Activated CD8-positive, alpha-beta T cell treated with anti-CD3 and anti-CD28 coated beads for 36 hours (primary cell): ENCODE data around the gene CHST12. TPM values are rescaled to one million over a fixed set of nuclear protein-coding genes. Genes with fewer than 3 reads are reported as not detected.

Source experiments
- ATAC-seq: fragments of 200-7000 bp; cut with Tn5 transposase; one replicate; pipeline ENCODE4 v1.10.0; 2021; ENCODE audit warnings: mild to moderate bottlenecking, moderate library complexity
- CTCF ChIA-PET: fragments of 350-600 bp; sonication (Branson Sonifier 250); formaldehyde crosslinking; loops from one replicate; lab custom pipeline; 2021; ENCODE audit warnings: antibody characterized with exemption; lab: Charles Lee
- POLR2A ChIA-PET: fragments of 350-600 bp; sonication (Branson Sonifier 250); formaldehyde crosslinking; loops from one replicate; lab custom pipeline; 2021; ENCODE audit warnings: antibody characterized with exemption; lab: Charles Lee
- DNase-seq: peaks from one replicate; pipeline ENCODE4 v3.0.0-alpha.2; 2020
- H3K27ac Mint-ChIP-seq: one replicate; pipeline ENCODE4 v1.8.0; 2021; ENCODE audit warnings: mild to moderate bottlenecking, mixed read lengths
- H3K27me3 Mint-ChIP-seq: one replicate; pipeline ENCODE4 v1.8.0; 2021; ENCODE audit warnings: mixed read lengths
- H3K36me3 Mint-ChIP-seq: one replicate; pipeline ENCODE4 v1.8.0; 2021; ENCODE audit warnings: low read depth, mixed read lengths
- H3K4me1 Mint-ChIP-seq: one replicate; pipeline ENCODE4 v1.8.0; 2021; ENCODE audit warnings: low read depth, mixed read lengths
- H3K4me3 Mint-ChIP-seq: one replicate; pipeline ENCODE4 v1.8.0; 2021; ENCODE audit warnings: mild to moderate bottlenecking, moderate library complexity, mixed read lengths
- H3K9me3 Mint-ChIP-seq: one replicate; pipeline ENCODE4 v1.8.0; 2021; ENCODE audit warnings: mixed read lengths
- intact Hi-C: fragments of 100-400 bp; cut with micrococcal nuclease; formaldehyde crosslinking; loops from one replicate; pipeline ENCODE4 v1.10.0; 2022
- total RNA-seq, 2 experiments: library from RNA; stranded (reverse); gene quantifications; one replicate each; pipeline ENCODE4 v1.2.3, GENCODE V29; 2021
- TF ChIP-seq, protein P1 (sequence below): fragments of 200-600 bp; IDR thresholded peaks from one replicate; pipeline ENCODE4 v1.8.0; 2022; ENCODE audit warnings: antibody characterized with exemption, mild to moderate bottlenecking

The CHST12 gene
- total RNA-seq, 2 experiments from 2014 or later: 2.9 to 4.7 TPM

GRCh38 chr7:2480070-2480408 is 76.6 kb downstream of the CHST12 start:
- H3K27me3 Mint-ChIP-seq: no peaks in the 10 kb centered on the region
- DNase-seq (no peak), ATAC-seq (no peak)
- ChIA-PET CTCF (interaction anchor here (1.3 to 1.9 kb wide), 3 partner anchors 11 to 230 kb away, joined by 4 to 6 read pairs (median 4); no protein-coding TSS in a partner anchor), POLR2A (interaction anchor here (0.6 to 1.0 kb wide), 3 partner anchors 13 to 398 kb away, joined by 3 to 4 read pairs (median 4); no protein-coding TSS in a partner anchor)
- peaks cover 6% of the 10 kb centered on the region for H3K9me3 Mint-ChIP-seq
- intact Hi-C loops: no loop called here
- H3K4me3 Mint-ChIP-seq: no peak overlapping the region
- H3K4me1 Mint-ChIP-seq: no peaks in the 10 kb centered on the region
- no peak overlapping the region for H3K27ac Mint-ChIP-seq
- TF ChIP-seq, protein P1, sequence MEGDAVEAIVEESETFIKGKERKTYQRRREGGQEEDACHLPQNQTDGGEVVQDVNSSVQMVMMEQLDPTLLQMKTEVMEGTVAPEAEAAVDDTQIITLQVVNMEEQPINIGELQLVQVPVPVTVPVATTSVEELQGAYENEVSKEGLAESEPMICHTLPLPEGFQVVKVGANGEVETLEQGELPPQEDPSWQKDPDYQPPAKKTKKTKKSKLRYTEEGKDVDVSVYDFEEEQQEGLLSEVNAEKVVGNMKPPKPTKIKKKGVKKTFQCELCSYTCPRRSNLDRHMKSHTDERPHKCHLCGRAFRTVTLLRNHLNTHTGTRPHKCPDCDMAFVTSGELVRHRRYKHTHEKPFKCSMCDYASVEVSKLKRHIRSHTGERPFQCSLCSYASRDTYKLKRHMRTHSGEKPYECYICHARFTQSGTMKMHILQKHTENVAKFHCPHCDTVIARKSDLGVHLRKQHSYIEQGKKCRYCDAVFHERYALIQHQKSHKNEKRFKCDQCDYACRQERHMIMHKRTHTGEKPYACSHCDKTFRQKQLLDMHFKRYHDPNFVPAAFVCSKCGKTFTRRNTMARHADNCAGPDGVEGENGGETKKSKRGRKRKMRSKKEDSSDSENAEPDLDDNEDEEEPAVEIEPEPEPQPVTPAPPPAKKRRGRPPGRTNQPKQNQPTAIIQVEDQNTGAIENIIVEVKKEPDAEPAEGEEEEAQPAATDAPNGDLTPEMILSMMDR: no peak
- H3K36me3 Mint-ChIP-seq: no peaks in the 10 kb centered on the region

- no peak for ATAC-seq
- CTCF ChIA-PET: interaction anchor here (1.3 to 1.9 kb wide), 3 partner anchors 12 to 229 kb away, joined by 4 to 6 read pairs (median 4); no protein-coding TSS in a partner anchor
These were observed 77.8 kb downstream of the CHST12 start for GRCh38 chr7:2481195-2481594.

GRCh38 chr7:2482725-2483451 is 79.5 kb downstream of the CHST12 start:
- ATAC-seq (no peak), DNase-seq (no peak)
- no peak overlapping the region for H3K27ac Mint-ChIP-seq
- no peaks in the 10 kb centered on the region for H3K27me3 Mint-ChIP-seq
- intact Hi-C loops: no loop called here
- H3K36me3 Mint-ChIP-seq: no peaks in the 10 kb centered on the region
- H3K4me3 Mint-ChIP-seq: no peak overlapping the region
- ChIA-PET POLR2A (interaction anchor here (1.0 kb wide), 1 partner anchor 36 kb away, joined by 3 read pairs; no protein-coding TSS in a partner anchor), CTCF (interaction anchor here (1.0 to 1.5 kb wide), 5 partner anchors 16 to 227 kb away, joined by 3 to 4 read pairs (median 3); no protein-coding TSS in a partner anchor)
- no peaks in the 10 kb centered on the region for H3K4me1 Mint-ChIP-seq
- peaks cover 6% of the 10 kb centered on the region for H3K9me3 Mint-ChIP-seq
- TF ChIP-seq, protein P1: peak; percentile 18

More at GRCh38 chr7:2481195-2481594, 77.8 kb downstream of the CHST12 start:
- Mint-ChIP-seq H3K4me1 (no peaks in the 10 kb centered on the region), H3K27ac (no peak overlapping the region), H3K4me3 (no peak overlapping the region), H3K36me3 (no peaks in the 10 kb centered on the region), H3K27me3 (no peaks in the 10 kb centered on the region), H3K9me3 (peaks cover 6% of the 10 kb centered on the region)
- POLR2A ChIA-PET: no interaction called here
- DNase-seq: no peak
- intact Hi-C loops: no loop called here
- TF ChIP-seq, protein P1: no peak

DNA sequence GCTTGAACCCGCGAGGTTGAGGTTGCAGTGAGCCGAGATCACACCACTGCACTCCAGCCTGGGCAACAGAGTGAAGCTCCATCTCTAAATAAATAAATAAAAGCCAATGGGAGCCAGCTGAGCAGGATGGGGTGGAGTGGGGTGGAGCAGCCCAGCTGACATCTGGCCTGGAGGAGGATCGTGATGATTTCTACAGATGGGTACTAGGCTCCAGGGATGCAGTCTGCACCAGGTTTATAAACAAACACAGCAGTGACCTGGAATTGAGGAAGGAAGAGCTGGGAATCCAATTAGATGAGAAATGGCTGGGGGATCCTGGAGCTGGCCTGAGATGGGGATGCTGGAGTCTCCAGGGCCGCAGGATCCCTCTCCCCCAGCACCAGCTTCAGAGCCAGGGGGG is 80.1 kb downstream of the CHST12 start:
- no peak for DNase-seq
- POLR2A ChIA-PET: interaction anchor here (1.0 kb wide), 1 partner anchor 35 kb away, joined by 3 read pairs; no protein-coding TSS in a partner anchor
- TF ChIP-seq, protein P1: no peak
- Mint-ChIP-seq H3K27me3 (no peaks in the 10 kb centered on the region), H3K4me3 (no peak overlapping the region), H3K4me1 (no peaks in the 10 kb centered on the region), H3K36me3 (no peaks in the 10 kb centered on the region), H3K27ac (no peak overlapping the region), H3K9me3 (peaks cover 6% of the 10 kb centered on the region)
- CTCF ChIA-PET: interaction anchor here (0.8 to 1.5 kb wide), 5 partner anchors 15 to 160 kb away, joined by 3 to 4 read pairs (median 3); no protein-coding TSS in a partner anchor
- ATAC-seq: no peak
- intact Hi-C loops: no loop called here

DNA sequence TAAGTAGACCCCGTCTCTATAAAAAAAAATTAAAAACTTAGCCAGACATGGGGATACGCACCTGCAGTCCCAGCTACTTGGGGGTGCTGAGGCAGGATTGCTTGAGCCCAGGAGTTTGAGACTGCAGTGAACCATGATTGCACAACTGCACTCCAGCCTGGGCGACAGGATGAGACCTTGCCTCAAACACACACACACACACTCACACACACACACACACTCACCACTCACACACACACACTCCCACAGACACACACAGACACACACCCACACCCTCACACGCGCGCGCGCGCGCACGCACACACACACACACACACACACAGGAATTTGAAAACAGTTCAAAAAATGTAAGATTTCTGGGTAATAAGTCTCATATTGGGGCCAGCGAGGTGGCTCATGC is 81.5 kb downstream of the CHST12 start:
- H3K27ac Mint-ChIP-seq: no peak overlapping the region
- DNase-seq (no peak), ATAC-seq (no peak)
- H3K36me3 Mint-ChIP-seq: no peaks in the 10 kb centered on the region
- H3K27me3 Mint-ChIP-seq: no peaks in the 10 kb centered on the region
- H3K9me3 Mint-ChIP-seq: peaks cover 6% of the 10 kb centered on the region
- intact Hi-C loops: no loop called here
- ChIA-PET POLR2A (no interaction called here), CTCF (no interaction called here)
- TF ChIP-seq, protein P1: no peak
- H3K4me3 Mint-ChIP-seq: no peak overlapping the region
- no peaks in the 10 kb centered on the region for H3K4me1 Mint-ChIP-seq
